HL-60/S4 treated with retinoic acid at 250 ng/mL for 4 days and 3 days (cell line): ENCODE results near the gene CDC20B.
"Not testable (repeated sequence)": the region's sequence is repeated elsewhere in the genome, so short reads cannot be mapped to it uniquely, and the experiment has no call there.

ENCODE experiments used
- in situ Hi-C: fragments of 300-500 bp; cut with MboI; formaldehyde crosslinking; loops from 2 replicates; pipeline ENCODE4 v1.7.0; 2022; ENCODE audit warnings: low sequenced_read_pairs

The CDC20B gene

DNA sequence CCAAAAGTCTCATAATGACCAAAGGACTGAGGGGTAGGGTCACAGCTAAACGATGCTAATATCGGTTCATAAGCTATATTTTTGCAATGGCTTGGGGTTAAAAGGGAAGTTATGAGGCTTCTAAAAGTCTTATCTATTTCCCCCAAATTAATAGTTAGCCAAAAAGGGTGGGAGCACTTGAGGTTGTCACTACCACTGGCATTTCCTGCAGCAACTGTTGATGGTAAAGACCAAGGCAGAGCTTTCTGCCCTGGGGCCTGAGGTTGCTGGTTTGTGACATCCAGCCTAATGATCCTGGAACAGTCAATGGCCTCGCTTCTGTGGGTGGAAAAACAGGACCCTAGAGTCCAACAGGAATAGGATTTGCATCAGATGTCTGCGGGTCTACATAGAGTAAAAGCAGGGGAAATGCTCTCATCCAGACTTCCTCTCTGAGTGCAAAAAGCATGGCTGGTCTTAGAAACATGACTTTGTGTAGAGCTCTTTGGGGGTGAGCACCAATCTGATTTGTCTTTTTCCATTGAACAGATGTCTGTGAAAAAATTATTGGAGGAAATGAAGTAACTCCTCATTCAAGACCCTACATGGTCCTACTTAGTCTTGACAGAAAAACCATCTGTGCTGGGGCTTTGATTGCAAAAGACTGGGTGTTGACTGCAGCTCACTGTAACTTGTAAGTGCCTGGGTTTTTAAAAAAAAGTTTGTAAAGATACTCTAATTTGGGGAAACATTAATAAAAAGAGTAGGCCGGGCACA lies 67.9 kb downstream of the CDC20B start:
- in situ Hi-C loops = no loop called here

DNA sequence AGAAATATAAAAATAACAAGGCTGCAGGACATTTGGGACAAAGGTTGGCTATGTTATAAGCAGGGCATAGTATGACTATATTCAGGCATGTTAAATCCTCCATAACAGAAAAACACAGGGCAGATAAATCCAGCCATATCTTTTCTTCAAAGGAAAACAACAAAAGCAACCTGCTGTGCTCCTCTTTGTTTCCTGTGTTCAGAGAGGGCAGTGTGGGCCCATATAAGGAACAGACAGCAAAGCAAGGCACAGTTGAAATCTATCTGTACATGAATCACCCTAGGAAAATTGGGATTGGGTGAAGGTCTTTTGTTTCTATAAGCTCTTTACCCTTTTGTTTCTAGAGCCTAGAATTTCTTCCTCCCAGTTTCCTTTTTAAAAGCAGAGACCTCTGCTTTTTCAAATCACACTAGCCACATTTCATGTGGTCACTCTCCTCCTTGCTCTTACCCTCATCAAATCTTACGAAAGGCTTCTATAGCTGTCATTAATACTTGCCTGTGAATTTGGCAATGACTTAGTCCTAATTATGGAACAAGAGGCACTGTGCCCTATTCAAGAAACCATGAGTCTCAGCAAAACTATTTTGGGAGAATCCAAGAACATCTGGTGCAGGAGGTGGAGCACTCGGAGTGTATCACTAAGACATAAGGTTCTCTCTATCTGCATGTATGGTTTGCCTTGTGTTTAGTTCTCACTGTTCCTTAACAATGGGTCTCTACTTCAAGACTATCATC lies 68.8 kb downstream of the CDC20B start:
- in situ Hi-C loops = no loop called here

DNA sequence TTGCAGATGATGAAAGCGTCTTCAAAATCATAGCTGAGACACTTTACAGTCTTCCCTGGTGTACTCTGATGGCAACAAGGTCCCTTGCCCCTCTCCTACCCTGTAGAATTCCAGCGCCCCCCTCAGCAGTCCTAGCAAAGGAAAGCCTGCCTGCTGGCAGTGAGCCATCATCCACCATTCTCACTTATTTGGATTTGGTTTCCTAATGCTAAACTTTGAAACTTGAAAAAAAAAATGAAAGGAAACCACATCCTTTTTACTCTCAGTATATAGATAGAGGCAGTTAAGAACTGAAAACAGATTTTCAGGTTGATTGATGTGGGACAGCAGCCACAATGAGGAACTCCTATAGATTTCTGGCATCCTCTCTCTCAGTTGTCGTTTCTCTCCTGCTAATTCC lies 70.6 kb downstream of the CDC20B start, which contains the start of gene GZMA:
TSS of gene GZMA (plus strand) at position 299 of the 400 bp plus-strand sequence. CDS start at position 336, 37 bp downstream.
- in situ Hi-C loops = no loop called here

DNA sequence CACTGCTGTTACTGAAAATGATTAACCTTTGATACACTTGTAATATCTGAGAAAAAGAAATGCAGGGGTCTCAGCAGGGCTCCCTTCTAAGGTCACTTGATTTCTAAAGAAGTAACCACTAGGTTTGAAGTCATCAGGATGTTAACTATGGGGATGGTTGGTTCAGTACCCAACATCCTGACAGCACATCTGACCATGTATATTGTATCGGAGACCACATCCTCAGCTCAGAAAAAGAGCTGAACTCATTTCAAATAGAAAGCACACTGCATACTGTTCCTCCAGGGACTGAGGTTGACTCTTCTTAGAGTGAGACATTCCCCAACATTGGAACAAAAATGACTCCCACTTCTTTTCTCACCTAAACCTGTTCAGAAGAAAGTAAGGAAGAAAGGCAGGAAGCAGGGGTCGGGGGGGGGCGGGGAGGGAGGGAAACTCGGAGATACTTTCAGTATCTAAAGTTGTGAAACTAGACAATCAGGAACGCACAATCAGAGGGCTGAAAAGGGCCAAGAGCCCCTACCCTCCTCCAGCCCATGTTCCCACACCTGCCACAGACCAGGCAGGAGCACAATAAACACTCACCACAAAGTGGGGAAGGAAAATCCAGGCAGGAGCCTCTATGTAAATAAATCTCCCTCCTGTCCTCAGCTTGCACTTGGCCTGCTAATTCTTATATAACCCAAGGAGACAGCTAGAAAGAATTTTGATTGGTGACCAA lies 71.3 kb downstream of the CDC20B start:
- in situ Hi-C loops = no loop called here

DNA sequence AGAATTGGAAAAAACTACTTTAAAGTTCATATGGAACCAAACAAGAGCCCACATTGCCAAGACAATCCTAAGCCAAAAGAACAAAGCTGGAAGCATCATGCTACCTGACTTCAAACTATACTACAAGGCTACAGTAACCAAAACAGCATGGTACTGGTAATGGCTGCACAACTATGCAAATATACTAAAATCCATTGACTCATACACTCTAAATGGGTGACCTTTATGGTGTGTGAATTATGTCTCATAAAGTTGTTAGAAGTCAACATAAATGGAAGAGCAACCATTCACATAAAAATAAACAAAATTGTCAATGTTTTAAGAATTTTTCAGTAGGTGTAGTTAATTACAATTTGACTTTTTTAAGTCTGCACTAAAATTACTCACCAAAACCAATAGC lies 71.8 kb downstream of the CDC20B start:
- in situ Hi-C loops = not testable (repeated sequence)

DNA sequence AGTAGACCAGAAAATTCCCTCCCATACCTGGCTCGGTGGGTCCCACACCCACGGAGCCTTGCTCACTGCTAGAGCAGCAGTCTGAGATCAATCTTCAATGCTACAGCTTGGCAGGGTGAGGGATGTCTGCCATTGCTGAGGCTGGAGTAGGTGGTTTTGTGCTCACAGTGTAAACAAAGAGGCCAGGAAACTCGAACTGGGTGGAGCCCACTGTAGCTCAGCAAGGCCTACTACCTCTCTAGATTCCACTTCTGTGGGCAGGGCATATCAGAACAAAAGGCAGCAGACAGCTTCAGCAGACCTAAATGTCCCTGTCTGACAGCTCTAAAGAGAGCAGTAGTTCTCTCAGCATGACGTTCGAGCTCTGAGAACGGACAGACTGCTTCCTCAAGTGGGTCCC lies 76.1 kb downstream of the CDC20B start:
- in situ Hi-C loops = no loop called here

DNA sequence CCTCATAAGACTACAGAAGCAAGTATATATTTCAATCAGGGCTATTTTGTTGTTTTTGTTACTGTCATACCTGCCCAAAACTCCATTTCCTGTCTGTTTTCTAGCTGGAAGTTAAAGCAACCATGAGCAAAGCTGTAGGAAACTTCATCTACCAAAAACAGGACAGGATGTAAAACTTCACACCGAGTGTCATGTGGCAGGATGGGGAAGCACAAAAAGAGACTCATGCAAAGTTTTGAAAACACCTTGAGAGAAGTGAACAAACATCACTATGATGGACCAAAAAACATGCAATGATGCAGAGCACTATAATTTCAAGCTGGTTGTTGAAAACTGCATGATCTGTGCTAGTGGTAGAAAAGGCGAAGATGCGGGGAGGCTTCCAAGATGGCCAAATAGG lies 76.8 kb downstream of the CDC20B start:
- in situ Hi-C loops = no loop called here

DNA sequence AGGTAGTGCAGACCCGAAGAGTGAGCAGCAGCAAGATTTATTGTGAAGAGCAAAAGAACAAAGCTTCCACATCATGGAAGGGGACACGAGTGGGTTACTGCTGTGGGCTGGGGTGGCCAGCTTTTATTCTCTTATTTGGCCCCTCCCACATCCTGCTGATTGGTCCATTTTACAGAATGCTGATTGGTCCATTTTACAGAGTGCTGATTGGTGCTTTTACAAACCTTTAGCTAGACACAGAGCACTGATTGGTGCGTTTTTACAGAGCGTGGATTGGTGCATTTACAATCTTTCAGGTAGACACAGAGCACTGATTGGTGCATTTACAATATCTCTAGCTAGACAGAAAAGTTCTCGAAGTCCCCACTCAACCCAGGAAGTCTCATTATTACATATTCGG lies 82.0 kb downstream of the CDC20B start:
- in situ Hi-C loops = not testable (repeated sequence)

DNA sequence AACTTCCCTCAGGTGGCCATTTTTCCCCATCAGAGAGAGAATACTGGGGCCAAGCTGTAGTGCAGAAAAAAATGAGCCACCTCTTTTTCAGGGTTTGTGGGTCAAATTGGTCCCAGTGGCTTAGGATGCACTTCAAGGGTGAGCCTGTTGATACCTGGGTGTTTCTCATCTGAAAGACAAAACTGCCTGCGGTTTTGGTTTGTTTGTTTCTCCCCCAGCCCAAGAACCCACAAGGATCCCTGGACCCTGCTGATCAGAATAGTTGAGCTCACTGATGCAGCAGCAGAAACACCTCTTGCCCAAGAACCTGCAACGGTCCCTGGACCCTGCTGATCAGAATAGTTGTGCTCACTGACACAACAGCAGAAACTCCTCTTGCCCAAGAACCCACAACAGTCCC lies 83.7 kb downstream of the CDC20B start:
- in situ Hi-C loops = not testable (repeated sequence)

DNA sequence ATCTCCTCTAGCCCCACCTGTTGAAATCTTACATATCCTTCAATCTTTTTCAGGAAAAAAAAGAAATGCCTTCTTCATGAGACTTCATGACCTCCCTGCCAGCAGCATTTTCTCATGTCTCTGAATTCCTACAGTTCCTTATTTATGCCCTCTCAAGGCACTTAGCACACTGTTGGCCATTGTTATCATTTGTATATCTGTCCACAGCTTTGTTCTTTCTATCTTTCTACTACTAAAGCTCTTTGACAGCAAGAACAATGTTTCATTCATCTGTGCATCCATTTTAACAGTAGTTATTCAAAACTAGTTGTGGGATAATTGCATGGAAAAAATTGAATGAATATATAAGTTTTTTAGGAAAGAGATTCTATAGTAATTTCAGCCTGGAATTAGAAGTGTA lies 91.4 kb downstream of the CDC20B start:
- in situ Hi-C loops = no loop called here

DNA sequence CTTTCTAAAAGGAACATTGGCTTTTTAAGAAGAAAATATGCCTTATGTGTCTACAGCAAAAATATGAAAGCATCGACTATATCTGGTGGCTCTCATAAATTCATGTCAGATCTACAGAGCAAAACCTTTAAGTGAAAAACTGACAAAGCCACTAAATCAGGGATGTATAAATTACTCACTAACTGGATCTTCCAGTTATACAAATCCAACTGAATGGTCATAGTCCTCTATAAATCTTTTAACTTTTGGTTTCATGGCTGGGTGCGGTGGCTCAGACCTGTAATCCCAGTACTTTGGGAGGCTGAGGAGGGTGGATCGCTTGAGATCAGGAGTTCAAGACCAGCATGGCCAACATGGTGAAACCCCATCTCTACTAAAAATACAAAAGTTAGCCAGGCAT lies 99.8 kb downstream of the CDC20B start:
- in situ Hi-C loops = no loop called here

DNA sequence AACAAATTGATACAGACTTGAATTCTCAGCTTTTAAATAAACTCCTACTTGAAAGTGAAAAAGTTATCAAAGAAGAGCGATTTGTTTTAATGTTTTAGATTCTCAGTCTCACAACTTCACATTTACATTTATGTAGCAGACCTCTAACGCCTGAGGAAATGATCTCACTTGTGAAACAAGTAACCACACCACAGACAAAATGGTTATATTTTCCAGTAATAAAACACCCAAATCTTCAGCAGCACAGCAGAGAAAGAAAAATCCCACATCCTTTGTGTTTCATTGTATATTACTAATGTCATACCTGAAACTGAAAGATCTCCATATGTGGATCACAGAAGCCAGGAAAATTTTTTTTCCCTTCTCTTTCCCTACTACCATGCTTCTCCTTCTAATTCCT lies 100.3 kb downstream of the CDC20B start:
- in situ Hi-C loops = no loop called here

DNA sequence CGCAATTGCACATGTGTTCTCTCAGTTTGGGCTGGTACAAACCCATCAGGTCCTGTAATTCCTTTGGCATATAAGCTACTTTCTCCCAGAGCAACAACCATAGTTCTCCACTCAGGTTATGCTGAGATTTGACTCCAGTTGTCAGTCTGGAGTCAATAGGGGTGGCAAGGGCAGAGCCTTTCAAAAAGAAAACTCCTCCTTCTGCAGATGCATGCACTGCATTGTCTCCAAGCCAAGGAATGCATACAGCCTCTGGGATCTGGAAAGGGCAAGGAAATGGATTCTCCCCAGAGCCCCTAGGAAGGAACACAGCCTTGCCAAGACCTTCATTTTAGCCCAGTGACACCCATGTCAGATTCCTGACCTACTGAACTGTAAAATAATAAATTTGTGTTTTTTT lies 101.6 kb downstream of the CDC20B start:
- in situ Hi-C loops = no loop called here

DNA sequence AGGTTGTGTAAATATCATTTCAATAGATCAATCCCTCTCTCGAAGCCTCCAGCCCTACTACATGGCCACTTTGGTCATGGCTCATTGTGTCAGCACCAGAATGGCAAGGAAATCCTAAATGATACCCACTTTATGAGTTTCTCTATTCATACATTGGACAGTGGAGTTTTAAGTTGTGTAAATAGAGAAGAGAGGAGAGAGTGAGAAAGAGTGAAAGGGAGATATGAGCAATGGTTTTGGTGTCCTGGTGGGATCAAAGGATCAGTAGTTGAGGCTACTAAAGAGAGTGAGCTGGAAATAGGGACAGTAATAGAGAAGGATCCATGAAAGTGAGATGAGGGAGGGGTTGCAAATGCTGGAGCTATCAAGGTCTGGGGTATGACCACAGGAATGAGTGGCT lies 102.0 kb downstream of the CDC20B start:
- in situ Hi-C loops = no loop called here

DNA sequence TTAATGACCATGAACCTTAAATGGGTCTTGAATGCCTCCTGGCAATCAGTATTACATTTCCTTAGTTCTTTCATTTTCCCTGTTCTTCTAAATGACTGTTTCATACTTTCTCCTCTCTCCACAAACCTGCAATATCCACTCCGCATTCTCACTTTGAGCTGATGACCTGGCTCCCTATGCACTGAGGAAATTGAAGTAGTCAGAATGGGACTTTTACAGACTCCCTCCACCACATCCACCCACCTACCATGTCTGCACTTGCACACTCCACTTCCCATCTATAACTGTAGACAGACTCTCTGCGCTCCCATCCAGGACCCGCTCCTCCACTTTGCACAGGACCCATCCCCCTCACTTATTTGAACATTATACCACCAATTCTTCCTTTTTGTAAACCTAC lies 106.7 kb downstream of the CDC20B start:
- in situ Hi-C loops = no loop called here

DNA sequence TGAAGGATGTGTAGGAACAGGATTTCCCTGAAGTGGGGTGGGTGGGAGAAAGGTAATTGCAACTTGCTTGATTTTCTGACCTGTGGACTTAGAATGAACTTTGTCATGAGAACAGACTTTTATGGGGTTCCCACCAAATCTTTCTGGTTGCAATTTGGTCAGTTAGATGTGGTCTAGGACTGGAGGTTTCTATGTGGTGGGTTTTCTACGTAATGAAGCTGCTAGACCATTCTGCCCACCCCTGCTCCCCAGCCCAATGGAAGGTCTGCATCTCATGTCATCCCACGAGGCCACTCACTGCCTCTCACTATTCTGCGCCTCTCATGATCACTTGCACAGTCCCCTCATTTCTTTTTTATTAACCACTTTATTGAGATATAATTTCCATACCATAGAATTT lies 108.5 kb downstream of the CDC20B start:
- in situ Hi-C loops = no loop called here

DNA sequence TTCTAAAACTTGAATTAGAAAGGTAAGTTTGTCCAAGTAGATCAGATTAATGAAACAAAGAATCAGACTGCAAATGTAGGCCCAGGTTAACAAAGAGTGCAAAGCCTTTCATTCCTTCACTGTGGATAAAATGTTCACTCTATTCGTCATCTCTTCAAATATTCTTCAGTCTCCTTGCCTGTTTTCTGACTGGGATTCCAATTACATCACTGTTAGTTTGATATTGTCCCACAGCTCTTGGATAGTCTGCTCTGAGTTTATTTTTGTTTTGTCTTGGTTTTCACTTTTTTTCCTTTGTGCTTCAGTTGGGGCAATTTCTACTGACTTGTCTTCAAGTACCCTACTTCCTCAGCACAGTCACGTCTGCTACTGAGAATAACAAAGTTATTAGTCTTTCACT lies 109.1 kb downstream of the CDC20B start:
- in situ Hi-C loops = no loop called here

DNA sequence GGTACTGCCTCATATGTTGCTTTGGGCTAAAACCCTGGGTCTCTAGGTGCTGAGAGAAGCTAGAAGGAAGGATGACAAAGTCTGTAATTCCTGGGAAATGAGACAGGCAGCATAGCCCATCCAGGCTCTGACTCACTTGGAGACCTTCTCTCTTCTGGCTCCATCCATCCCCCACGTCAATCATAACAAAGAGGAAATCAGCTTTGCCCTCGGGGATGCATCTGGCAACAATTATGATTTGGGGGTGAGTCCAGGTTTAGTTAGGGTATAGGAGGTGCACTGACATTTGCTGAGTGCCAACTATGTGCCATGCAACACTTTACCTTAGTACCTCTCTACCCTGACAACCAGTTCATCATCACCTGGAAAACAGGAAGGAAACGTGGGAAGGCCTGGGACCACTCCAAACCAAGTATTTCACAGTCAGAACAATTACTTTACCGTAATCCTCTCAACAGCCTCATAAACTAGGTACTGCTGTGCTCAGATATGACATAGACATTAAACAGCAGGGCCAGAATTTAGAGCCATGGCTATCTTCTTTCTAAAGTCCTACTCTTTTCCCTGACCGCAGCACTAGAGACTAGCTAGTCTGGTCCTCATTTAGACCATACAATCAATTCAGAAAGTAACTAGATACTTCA lies 109.6 kb downstream of the CDC20B start:
- in situ Hi-C loops = no loop called here
